HEK293 (cell line): ENCODE results near the gene UNC13A.

Experiments
- CTCF ChIA-PET: fragments of 350-600 bp; formaldehyde crosslinking; extraction: SDS; loops from one replicate; lab custom pipeline; 2021; ENCODE audit warnings: antibody characterized with exemption; lab: Yijun Ruan, JAX
- POLR2A ChIA-PET: fragments of 300-600 bp; formaldehyde crosslinking; extraction: SDS; loops from one replicate; lab custom pipeline; 2020; ENCODE audit warnings: antibody characterized with exemption, inconsistent platforms; lab: Yijun Ruan, JAX
- H3K27ac ChIP-seq: fragments of 200-500 bp; sonication (Bioruptor generic); 2 replicates; pipeline ENCODE4 v1.5.1; 2014; ENCODE audit warnings: low read depth, low read length, control low read depth, inconsistent platforms; ENCODE audit errors: extremely low read depth
- H3K36me3 ChIP-seq, 2 experiments: fragments of 200-500 bp in 1 of 2; sonication (Bioruptor generic) in 1 of 2; 1 replicate in 1 of 2; 2 replicates in 1 of 2; pipeline ENCODE4 v1.5.1; 2014 to 2017; ENCODE audit warnings: inconsistent platforms in 2 of 2, low read length in 2 of 2; ENCODE audit not compliant: control insufficient read depth in 2 of 2, insufficient read depth in 1 of 2
- H3K4me1 ChIP-seq: fragments of 200-500 bp; sonication (Bioruptor generic); 2 replicates; pipeline ENCODE4 v1.5.1; 2014; ENCODE audit warnings: mild to moderate bottlenecking, low read length, inconsistent platforms; ENCODE audit not compliant: control insufficient read depth, insufficient read depth
- H3K4me3 ChIP-seq: 2 replicates; pipeline ENCODE4 v1.5.1; 2011; ENCODE audit warnings: low read depth, mild to moderate bottlenecking, control low read depth, low read length, moderate library complexity
- H3K9me3 ChIP-seq: fragments of 200-500 bp; sonication (Bioruptor generic); 2 replicates; pipeline ENCODE4 v1.5.1; 2014; ENCODE audit warnings: low read depth, low read length, inconsistent platforms; ENCODE audit not compliant: control insufficient read depth, insufficient read depth
- GLIS1 ChIP-seq: fragments of 450-650 bp; formaldehyde crosslinking; IDR thresholded peaks from 2 replicates; pipeline ENCODE4 v1.5.1; 2016; ENCODE audit warnings: missing biosample characterization, missing genetic modification characterization
- OSR2 ChIP-seq: fragments of 450-650 bp; formaldehyde crosslinking; IDR thresholded peaks from 2 replicates; pipeline ENCODE4 v1.5.1; 2016; ENCODE audit warnings: missing biosample characterization, missing genetic modification characterization
- REPIN1 ChIP-seq: fragments of 450-650 bp; formaldehyde crosslinking; IDR thresholded peaks from 2 replicates; pipeline ENCODE4 v1.5.1; 2017; ENCODE audit warnings: missing biosample characterization, missing genetic modification characterization, low read depth
- SP7 ChIP-seq: fragments of 450-650 bp; formaldehyde crosslinking; IDR thresholded peaks from 2 replicates; pipeline ENCODE4 v1.5.1; 2016; ENCODE audit warnings: missing biosample characterization, missing genetic modification characterization
- ZBTB17 ChIP-seq: fragments of 450-650 bp; formaldehyde crosslinking; IDR thresholded peaks from 2 replicates; pipeline ENCODE4 v1.5.1; 2016; ENCODE audit warnings: missing biosample characterization, missing genetic modification characterization
- ZEB2 ChIP-seq: fragments of 450-650 bp; formaldehyde crosslinking; IDR thresholded peaks from 2 replicates; pipeline ENCODE4 v1.5.1; 2016; ENCODE audit warnings: missing biosample characterization, missing genetic modification characterization
- ZNF169 ChIP-seq: fragments of 450-650 bp; formaldehyde crosslinking; IDR thresholded peaks from 2 replicates; pipeline ENCODE4 v1.5.1; 2016; ENCODE audit warnings: missing biosample characterization, missing genetic modification characterization
- ZNF221 ChIP-seq: fragments of 450-650 bp; formaldehyde crosslinking; IDR thresholded peaks from 2 replicates; pipeline ENCODE4 v1.5.1; 2017; ENCODE audit warnings: missing biosample characterization, missing genetic modification characterization, borderline replicate concordance
- ZNF223 ChIP-seq: fragments of 450-650 bp; formaldehyde crosslinking; IDR thresholded peaks from 2 replicates; pipeline ENCODE4 v1.5.1; 2016; ENCODE audit warnings: missing biosample characterization, missing genetic modification characterization
- ZNF23 ChIP-seq: fragments of 450-650 bp; formaldehyde crosslinking; IDR thresholded peaks from 2 replicates; pipeline ENCODE4 v1.5.1; 2016; ENCODE audit warnings: missing biosample characterization, missing genetic modification characterization, borderline replicate concordance
- ZNF292 ChIP-seq: fragments of 450-650 bp; formaldehyde crosslinking; IDR thresholded peaks from 2 replicates; pipeline ENCODE4 v1.5.1; 2016; ENCODE audit warnings: low read depth, missing biosample characterization, missing genetic modification characterization, borderline replicate concordance
- ZNF302 ChIP-seq: fragments of 450-650 bp; formaldehyde crosslinking; IDR thresholded peaks from 2 replicates; pipeline ENCODE4 v1.5.1; 2016; ENCODE audit warnings: missing biosample characterization, missing genetic modification characterization, low read depth
- ZNF341 ChIP-seq: fragments of 450-650 bp; formaldehyde crosslinking; IDR thresholded peaks from 2 replicates; pipeline ENCODE4; 2016; ENCODE audit warnings: low read depth, missing biosample characterization, missing genetic modification characterization
- ZNF394 ChIP-seq: fragments of 450-650 bp; formaldehyde crosslinking; IDR thresholded peaks from 2 replicates; pipeline ENCODE4 v1.5.1; 2016; ENCODE audit warnings: missing biosample characterization, missing genetic modification characterization, mild to moderate bottlenecking, moderate library complexity, borderline replicate concordance
- ZNF423 ChIP-seq: fragments of 450-650 bp; formaldehyde crosslinking; IDR thresholded peaks from 2 replicates; pipeline ENCODE4 v1.5.1; 2016; ENCODE audit warnings: missing biosample characterization, missing genetic modification characterization
- ZNF473 ChIP-seq: fragments of 450-650 bp; formaldehyde crosslinking; IDR thresholded peaks from 2 replicates; pipeline ENCODE4 v1.5.1; 2017; ENCODE audit warnings: missing biosample characterization, missing genetic modification characterization
- ZNF549 ChIP-seq: fragments of 450-650 bp; IDR thresholded peaks from 2 replicates; pipeline ENCODE4 v1.5.1; 2018; ENCODE audit warnings: missing biosample characterization, missing genetic modification characterization, mild to moderate bottlenecking, inconsistent platforms, moderate library complexity
- ZNF600 ChIP-seq: fragments of 450-650 bp; formaldehyde crosslinking; IDR thresholded peaks from 2 replicates; pipeline ENCODE4 v1.5.1; 2016; ENCODE audit warnings: missing biosample characterization, missing genetic modification characterization
- ZNF658 ChIP-seq: fragments of 450-650 bp; formaldehyde crosslinking; IDR thresholded peaks from 2 replicates; pipeline ENCODE4; 2016; ENCODE audit warnings: missing biosample characterization, missing genetic modification characterization
- ZNF701 ChIP-seq: fragments of 450-650 bp; formaldehyde crosslinking; IDR thresholded peaks from 2 replicates; pipeline ENCODE4 v1.5.1; 2016; ENCODE audit warnings: missing biosample characterization, missing genetic modification characterization
- ZNF777 ChIP-seq: fragments of 450-650 bp; formaldehyde crosslinking; IDR thresholded peaks from 2 replicates; pipeline ENCODE4 v1.5.1; 2017; ENCODE audit warnings: missing biosample characterization, missing genetic modification characterization, borderline replicate concordance
- TF ChIP-seq, protein P1 (sequence below): fragments of 450-650 bp; formaldehyde crosslinking; IDR thresholded peaks from 2 replicates; pipeline ENCODE4 v1.5.1; 2016; ENCODE audit warnings: missing biosample characterization, missing genetic modification characterization
- TF ChIP-seq, protein P2 (sequence below): fragments of 450-650 bp; formaldehyde crosslinking; IDR thresholded peaks from 2 replicates; pipeline ENCODE4 v1.5.1; 2017; ENCODE audit warnings: missing biosample characterization, missing genetic modification characterization
- TF ChIP-seq, protein P3 (sequence below): fragments of 450-650 bp; formaldehyde crosslinking; IDR thresholded peaks from 2 replicates; pipeline ENCODE4 v1.5.1; 2016; ENCODE audit warnings: missing biosample characterization, missing genetic modification characterization, borderline replicate concordance
- TF ChIP-seq, protein P4 (sequence below): fragments of 450-650 bp; formaldehyde crosslinking; IDR thresholded peaks from 2 replicates; pipeline ENCODE4 v1.5.1; 2016; ENCODE audit warnings: missing biosample characterization, missing genetic modification characterization

Gene UNC13A

DNA sequence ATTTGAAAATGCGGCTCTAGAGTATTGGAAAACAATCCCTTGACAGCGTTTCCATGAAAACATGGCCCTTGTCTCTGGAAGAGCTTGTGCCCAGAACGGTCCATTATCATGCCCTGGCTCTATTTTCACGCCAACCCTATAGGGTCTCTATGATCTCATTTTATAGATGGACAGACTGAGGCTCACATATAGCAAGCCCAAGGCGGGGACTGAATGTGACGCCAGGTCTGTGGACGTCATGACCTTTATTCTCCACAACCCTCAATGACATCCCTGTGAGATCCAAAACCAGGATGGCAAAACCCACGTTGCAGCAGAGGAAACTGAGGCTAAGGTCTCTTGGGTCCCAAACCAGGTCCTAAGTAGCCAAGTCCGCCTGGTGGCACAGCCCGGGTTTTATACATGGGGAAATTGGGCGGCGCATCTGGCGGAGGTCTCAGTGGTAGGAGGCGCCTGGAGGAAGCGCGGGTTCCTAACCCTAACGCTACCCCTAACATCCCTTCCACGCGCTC lies 133.1 kb downstream of the UNC13A start:
- H3K4me1 ChIP-seq = no peaks in the 10 kb centered on the region; the same call in 1 of the 2 replicates
- peaks cover 12 to 15% of the 10 kb centered on the region in 2 experiments; a peak in 2 of 3 replicates for H3K36me3 ChIP-seq
- H3K4me3 ChIP-seq = peak overlapping the region; percentile 88
- H3K9me3 ChIP-seq = no peaks in the 10 kb centered on the region
- CTCF ChIA-PET = interaction anchor here (0.6 to 1.8 kb wide), 4 partner anchors 19 to 1620 kb away, joined by 3 to 4 read pairs (median 3); no protein-coding TSS in a partner anchor
- H3K27ac ChIP-seq = no peak overlapping the region
- POLR2A ChIA-PET = interaction anchor here (0.6 kb wide), 1 partner anchor 238 kb away, joined by 3 read pairs; no protein-coding TSS in a partner anchor
- TF ChIP-seq ZNF302 (tag by site-specific recombination) = no peak
- TF ChIP-seq ZNF600 (tag by site-specific recombination) = no peak
- no peak for TF ChIP-seq ZNF423 (tag by site-specific recombination)
- TF ChIP-seq GLIS1 (tag by site-specific recombination) = no peak
- no peak for TF ChIP-seq ZNF223 (tag by site-specific recombination)
- no peak for TF ChIP-seq ZNF473 (tag by site-specific recombination)
- peak; percentile 55 for TF ChIP-seq ZEB2 (tag by site-specific recombination)
- no peak for TF ChIP-seq ZNF701 (tag by site-specific recombination)
- no peak for TF ChIP-seq ZNF221 (tag by site-specific recombination)
- TF ChIP-seq ZNF23 = no peak
- TF ChIP-seq ZNF658 (tag by site-specific recombination) = no peak
- TF ChIP-seq ZNF341 (tag by site-specific recombination) = peak; percentile 72
- TF ChIP-seq, protein P1, sequence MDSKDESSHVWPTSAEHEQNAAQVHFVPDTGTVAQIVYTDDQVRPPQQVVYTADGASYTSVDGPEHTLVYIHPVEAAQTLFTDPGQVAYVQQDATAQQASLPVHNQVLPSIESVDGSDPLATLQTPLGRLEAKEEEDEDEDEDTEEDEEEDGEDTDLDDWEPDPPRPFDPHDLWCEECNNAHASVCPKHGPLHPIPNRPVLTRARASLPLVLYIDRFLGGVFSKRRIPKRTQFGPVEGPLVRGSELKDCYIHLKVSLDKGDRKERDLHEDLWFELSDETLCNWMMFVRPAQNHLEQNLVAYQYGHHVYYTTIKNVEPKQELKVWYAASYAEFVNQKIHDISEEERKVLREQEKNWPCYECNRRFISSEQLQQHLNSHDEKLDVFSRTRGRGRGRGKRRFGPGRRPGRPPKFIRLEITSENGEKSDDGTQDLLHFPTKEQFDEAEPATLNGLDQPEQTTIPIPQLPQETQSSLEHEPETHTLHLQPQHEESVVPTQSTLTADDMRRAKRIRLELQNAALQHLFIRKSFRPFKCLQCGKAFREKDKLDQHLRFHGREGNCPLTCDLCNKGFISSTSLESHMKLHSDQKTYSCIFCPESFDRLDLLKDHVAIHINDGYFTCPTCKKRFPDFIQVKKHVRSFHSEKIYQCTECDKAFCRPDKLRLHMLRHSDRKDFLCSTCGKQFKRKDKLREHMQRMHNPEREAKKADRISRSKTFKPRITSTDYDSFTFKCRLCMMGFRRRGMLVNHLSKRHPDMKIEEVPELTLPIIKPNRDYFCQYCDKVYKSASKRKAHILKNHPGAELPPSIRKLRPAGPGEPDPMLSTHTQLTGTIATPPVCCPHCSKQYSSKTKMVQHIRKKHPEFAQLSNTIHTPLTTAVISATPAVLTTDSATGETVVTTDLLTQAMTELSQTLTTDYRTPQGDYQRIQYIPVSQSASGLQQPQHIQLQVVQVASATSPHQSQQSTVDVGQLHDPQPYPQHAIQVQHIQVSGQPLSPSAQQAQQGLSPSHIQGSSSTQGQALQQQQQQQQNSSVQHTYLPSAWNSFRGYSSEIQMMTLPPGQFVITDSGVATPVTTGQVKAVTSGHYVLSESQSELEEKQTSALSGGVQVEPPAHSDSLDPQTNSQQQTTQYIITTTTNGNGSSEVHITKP = peak; percentile 32; the same call in 1 of the 2 replicates
- TF ChIP-seq REPIN1 = no peak
- TF ChIP-seq, protein P2, sequence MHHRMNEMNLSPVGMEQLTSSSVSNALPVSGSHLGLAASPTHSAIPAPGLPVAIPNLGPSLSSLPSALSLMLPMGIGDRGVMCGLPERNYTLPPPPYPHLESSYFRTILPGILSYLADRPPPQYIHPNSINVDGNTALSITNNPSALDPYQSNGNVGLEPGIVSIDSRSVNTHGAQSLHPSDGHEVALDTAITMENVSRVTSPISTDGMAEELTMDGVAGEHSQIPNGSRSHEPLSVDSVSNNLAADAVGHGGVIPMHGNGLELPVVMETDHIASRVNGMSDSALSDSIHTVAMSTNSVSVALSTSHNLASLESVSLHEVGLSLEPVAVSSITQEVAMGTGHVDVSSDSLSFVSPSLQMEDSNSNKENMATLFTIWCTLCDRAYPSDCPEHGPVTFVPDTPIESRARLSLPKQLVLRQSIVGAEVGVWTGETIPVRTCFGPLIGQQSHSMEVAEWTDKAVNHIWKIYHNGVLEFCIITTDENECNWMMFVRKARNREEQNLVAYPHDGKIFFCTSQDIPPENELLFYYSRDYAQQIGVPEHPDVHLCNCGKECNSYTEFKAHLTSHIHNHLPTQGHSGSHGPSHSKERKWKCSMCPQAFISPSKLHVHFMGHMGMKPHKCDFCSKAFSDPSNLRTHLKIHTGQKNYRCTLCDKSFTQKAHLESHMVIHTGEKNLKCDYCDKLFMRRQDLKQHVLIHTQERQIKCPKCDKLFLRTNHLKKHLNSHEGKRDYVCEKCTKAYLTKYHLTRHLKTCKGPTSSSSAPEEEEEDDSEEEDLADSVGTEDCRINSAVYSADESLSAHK = no peak
- no peak for TF ChIP-seq SP7
- no peak for TF ChIP-seq ZNF292 (tag by site-specific recombination)
- no peak for TF ChIP-seq OSR2 (tag by site-specific recombination)
- no peak for TF ChIP-seq ZBTB17 (tag by site-specific recombination)
- no peak for TF ChIP-seq ZNF169 (tag by site-specific recombination)
- TF ChIP-seq ZNF549 = no peak
- TF ChIP-seq, protein P3, sequence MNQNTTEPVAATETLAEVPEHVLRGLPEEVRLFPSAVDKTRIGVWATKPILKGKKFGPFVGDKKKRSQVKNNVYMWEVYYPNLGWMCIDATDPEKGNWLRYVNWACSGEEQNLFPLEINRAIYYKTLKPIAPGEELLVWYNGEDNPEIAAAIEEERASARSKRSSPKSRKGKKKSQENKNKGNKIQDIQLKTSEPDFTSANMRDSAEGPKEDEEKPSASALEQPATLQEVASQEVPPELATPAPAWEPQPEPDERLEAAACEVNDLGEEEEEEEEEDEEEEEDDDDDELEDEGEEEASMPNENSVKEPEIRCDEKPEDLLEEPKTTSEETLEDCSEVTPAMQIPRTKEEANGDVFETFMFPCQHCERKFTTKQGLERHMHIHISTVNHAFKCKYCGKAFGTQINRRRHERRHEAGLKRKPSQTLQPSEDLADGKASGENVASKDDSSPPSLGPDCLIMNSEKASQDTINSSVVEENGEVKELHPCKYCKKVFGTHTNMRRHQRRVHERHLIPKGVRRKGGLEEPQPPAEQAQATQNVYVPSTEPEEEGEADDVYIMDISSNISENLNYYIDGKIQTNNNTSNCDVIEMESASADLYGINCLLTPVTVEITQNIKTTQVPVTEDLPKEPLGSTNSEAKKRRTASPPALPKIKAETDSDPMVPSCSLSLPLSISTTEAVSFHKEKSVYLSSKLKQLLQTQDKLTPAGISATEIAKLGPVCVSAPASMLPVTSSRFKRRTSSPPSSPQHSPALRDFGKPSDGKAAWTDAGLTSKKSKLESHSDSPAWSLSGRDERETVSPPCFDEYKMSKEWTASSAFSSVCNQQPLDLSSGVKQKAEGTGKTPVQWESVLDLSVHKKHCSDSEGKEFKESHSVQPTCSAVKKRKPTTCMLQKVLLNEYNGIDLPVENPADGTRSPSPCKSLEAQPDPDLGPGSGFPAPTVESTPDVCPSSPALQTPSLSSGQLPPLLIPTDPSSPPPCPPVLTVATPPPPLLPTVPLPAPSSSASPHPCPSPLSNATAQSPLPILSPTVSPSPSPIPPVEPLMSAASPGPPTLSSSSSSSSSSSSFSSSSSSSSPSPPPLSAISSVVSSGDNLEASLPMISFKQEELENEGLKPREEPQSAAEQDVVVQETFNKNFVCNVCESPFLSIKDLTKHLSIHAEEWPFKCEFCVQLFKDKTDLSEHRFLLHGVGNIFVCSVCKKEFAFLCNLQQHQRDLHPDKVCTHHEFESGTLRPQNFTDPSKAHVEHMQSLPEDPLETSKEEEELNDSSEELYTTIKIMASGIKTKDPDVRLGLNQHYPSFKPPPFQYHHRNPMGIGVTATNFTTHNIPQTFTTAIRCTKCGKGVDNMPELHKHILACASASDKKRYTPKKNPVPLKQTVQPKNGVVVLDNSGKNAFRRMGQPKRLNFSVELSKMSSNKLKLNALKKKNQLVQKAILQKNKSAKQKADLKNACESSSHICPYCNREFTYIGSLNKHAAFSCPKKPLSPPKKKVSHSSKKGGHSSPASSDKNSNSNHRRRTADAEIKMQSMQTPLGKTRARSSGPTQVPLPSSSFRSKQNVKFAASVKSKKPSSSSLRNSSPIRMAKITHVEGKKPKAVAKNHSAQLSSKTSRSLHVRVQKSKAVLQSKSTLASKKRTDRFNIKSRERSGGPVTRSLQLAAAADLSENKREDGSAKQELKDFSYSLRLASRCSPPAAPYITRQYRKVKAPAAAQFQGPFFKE (tag by site-specific recombination) = no peak
- no peak for TF ChIP-seq ZNF777
- TF ChIP-seq, protein P4, sequence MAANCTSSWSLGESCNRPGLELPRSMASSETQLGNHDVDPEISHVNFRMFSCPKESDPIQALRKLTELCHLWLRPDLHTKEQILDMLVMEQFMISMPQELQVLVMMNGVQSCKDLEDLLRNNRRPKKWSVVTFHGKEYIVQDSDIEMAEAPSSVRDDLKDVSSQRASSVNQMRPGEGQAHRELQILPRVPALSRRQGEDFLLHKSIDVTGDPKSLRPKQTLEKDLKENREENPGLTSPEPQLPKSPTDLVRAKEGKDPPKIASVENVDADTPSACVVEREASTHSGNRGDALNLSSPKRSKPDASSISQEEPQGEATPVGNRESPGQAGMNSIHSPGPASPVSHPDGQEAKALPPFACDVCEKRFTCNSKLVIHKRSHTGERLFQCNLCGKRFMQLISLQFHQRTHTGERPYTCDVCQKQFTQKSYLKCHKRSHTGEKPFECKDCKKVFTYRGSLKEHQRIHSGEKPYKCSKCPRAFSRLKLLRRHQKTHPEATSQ (tag by site-specific recombination) = no peak
- TF ChIP-seq ZNF394 = 0 out of 2 replicates have a peak, but pooled peaks have one; percentile 12
